Subcutaneous adipose tissue (tissue), 4 donors: ENCODE data around the gene GSAP. TPM values are rescaled to one million over a fixed set of nuclear protein-coding genes. Genes with fewer than 3 reads are reported as not detected.

Experiments
- CTCF ChIP-seq: fragments of 450-650 bp; IDR thresholded peaks from one replicate; pipeline ENCODE4 v1.5.1; 2016; ENCODE audit warnings: low read depth, mild to moderate bottlenecking, control low read depth, antibody characterized with exemption, moderate library complexity
- total RNA-seq, 4 donors: library from RNA; depleted of rRNA; stranded (reverse); fragments of >200 nt; gene quantifications; one replicate each; pipeline ENCODE4 v1.1.0, GENCODE V29; 2016

Gene GSAP
- total RNA-seq, 4 donors from 2014 or later = 29.6 to 50.1 (median 40.9) TPM

- TF ChIP-seq CTCF = no peak
These were observed 9.9 kb upstream of the GSAP start for GRCh38 chr7:77426052-77426404.

GRCh38 chr7:77425101-77426051, 9.2 kb upstream of the GSAP start:
- no peak for TF ChIP-seq CTCF

- TF ChIP-seq CTCF = no peak
These were observed 6.4 kb upstream of the GSAP start for GRCh38 chr7:77422500-77422899.

GRCh38 chr7:77420986-77421672, 5.0 kb upstream of the GSAP start:
- no peak for TF ChIP-seq CTCF

GRCh38 chr7:77420438-77420837, 4.3 kb upstream of the GSAP start:
- TF ChIP-seq CTCF = no peak

- no peak for TF ChIP-seq CTCF
These were observed 3.0 kb upstream of the GSAP start for GRCh38 chr7:77419102-77419501.

GRCh38 chr7:77417801-77418200, 1.7 kb upstream of the GSAP start:
- no peak for TF ChIP-seq CTCF
